Osteocyte (in vitro differentiated cells): ENCODE data around the gene WDCP. TPM values are rescaled to one million over a fixed set of nuclear protein-coding genes. Genes with fewer than 3 reads are reported as not detected.

Experiments used
- DNase-seq: peaks from one replicate; pipeline ENCODE4 v3.0.0; 2021; ENCODE audit warnings: mixed read lengths; ENCODE audit not compliant: unreplicated experiment; ENCODE audit errors: extremely low spot score
- H3K27ac Mint-ChIP-seq: one replicate; pipeline ENCODE4 v1.8.0; 2021; ENCODE audit warnings: mild to moderate bottlenecking, mixed read lengths; ENCODE audit not compliant: unreplicated experiment
- H3K27me3 Mint-ChIP-seq: one replicate; pipeline ENCODE4 v1.8.0; 2021; ENCODE audit warnings: mixed read lengths; ENCODE audit not compliant: unreplicated experiment
- H3K36me3 Mint-ChIP-seq: one replicate; pipeline ENCODE4 v1.8.0; 2021; ENCODE audit warnings: mixed read lengths; ENCODE audit not compliant: unreplicated experiment
- H3K4me1 Mint-ChIP-seq: one replicate; pipeline ENCODE4 v1.8.0; 2021; ENCODE audit warnings: mixed read lengths; ENCODE audit not compliant: unreplicated experiment
- H3K4me3 Mint-ChIP-seq: one replicate; pipeline ENCODE4 v1.8.0; 2021; ENCODE audit warnings: mild to moderate bottlenecking, moderate library complexity, mixed read lengths; ENCODE audit not compliant: unreplicated experiment
- H3K9me3 Mint-ChIP-seq: one replicate; pipeline ENCODE4 v1.8.0; 2021; ENCODE audit warnings: mixed read lengths; ENCODE audit not compliant: unreplicated experiment
- CTCF ChIP-seq: fragments of 200-600 bp; sonication (generic); IDR thresholded peaks from 2 replicates; pipeline ENCODE4 v1.5.0; 2021; ENCODE audit warnings: antibody characterized with exemption, mild to moderate bottlenecking, moderate library complexity
- total RNA-seq: library from RNA; stranded (reverse); gene quantifications from 2 replicates; pipeline ENCODE4 v1.2.1, GENCODE V29; 2021

WDCP gene
- total RNA-seq, 1 donor from 2014 or later, result 9.6 TPM

GRCh38 chr2:24049485-24050021 is 2.4 kb upstream of the WDCP start, which contains the start of gene FKBP1B:
Gene FKBP1B (plus strand): TSS chr2:24049741. CDS start chr2:24049850, 109 bp downstream.
- TF ChIP-seq CTCF, result no peak
- H3K4me1 Mint-ChIP-seq, result peaks cover 17% of the 10 kb centered on the region
- H3K9me3 Mint-ChIP-seq, result no peaks in the 10 kb centered on the region
- H3K36me3 Mint-ChIP-seq, result peaks cover 4% of the 10 kb centered on the region
- H3K4me3 Mint-ChIP-seq, result no peak within 1 kb of the TSS
- H3K27me3 Mint-ChIP-seq, result no peaks in the 10 kb centered on the region
- no peak for DNase-seq
- no peak within 1 kb of the TSS for H3K27ac Mint-ChIP-seq

- TF ChIP-seq CTCF, result no peak
- Mint-ChIP-seq H3K4me3 (no peak overlapping the region), H3K36me3 (no peaks in the 10 kb centered on the region), H3K9me3 (no peaks in the 10 kb centered on the region), H3K27me3 (no peaks in the 10 kb centered on the region), H3K27ac (no peak overlapping the region), H3K4me1 (peaks cover 17% of the 10 kb centered on the region)
- no peak for DNase-seq
Measured at GRCh38 chr2:24048769-24049484, 1.7 kb upstream of the WDCP start.

GRCh38 chr2:24047703-24048033 is 477 bp upstream of the WDCP start:
- peaks cover 18% of the 10 kb centered on the region for H3K4me1 Mint-ChIP-seq
- TF ChIP-seq CTCF, result no peak

GRCh38 chr2:24046599-24046929 is 627 bp downstream of the WDCP start:
- peak overlapping the region; percentile 99 for H3K4me3 Mint-ChIP-seq
- peaks cover 18% of the 10 kb centered on the region for H3K4me1 Mint-ChIP-seq
- DNase-seq, result no peak
- H3K27me3 Mint-ChIP-seq, result no peaks in the 10 kb centered on the region
- H3K27ac Mint-ChIP-seq, result no peak overlapping the region
- no peak for TF ChIP-seq CTCF
- no peaks in the 10 kb centered on the region for H3K9me3 Mint-ChIP-seq
- peaks cover 3% of the 10 kb centered on the region for H3K36me3 Mint-ChIP-seq

More at GRCh38 chr2:24047703-24048033, 477 bp upstream of the WDCP start:
- Mint-ChIP-seq H3K36me3 (peaks cover 3% of the 10 kb centered on the region), H3K27me3 (no peaks in the 10 kb centered on the region), H3K27ac (peak overlapping the region; percentile 51), H3K9me3 (no peaks in the 10 kb centered on the region), H3K4me3 (peak overlapping the region; percentile 99)
- DNase-seq, result no peak
